OCI-LY1 (cell line): ENCODE data around the gene HOXD10.

Source experiments
- H2AFZ ChIP-seq: fragments of 200-600 bp; sonication (generic), shearing (Covaris generic); 2 replicates; pipeline ENCODE4 v1.6.0; 2014; ENCODE audit warnings: antibody characterized with exemption, mild to moderate bottlenecking, low read length
- H3F3A ChIP-seq: fragments of 200-600 bp; sonication (generic), shearing (Covaris generic); 2 replicates; pipeline ENCODE4 v1.6.0; 2014; ENCODE audit warnings: mild to moderate bottlenecking, antibody characterized with exemption, low read length, moderate library complexity; ENCODE audit not compliant: insufficient read depth
- H3K27ac ChIP-seq: fragments of 200-600 bp; sonication (generic); 2 replicates; pipeline ENCODE4 v1.5.1; 2014; ENCODE audit warnings: low read length, mixed run types, mild to moderate bottlenecking, low read depth; ENCODE audit not compliant: poor library complexity, severe bottlenecking
- H3K27me3 ChIP-seq: fragments of 200-600 bp; sonication (generic); 2 replicates; pipeline ENCODE4 v1.6.0; 2014; ENCODE audit warnings: antibody characterized with exemption, mild to moderate bottlenecking, low read length, moderate library complexity; ENCODE audit not compliant: insufficient read depth
- H3K36me3 ChIP-seq: fragments of 200-600 bp; sonication (generic); 2 replicates; pipeline ENCODE4 v1.6.1; 2014; ENCODE audit warnings: mild to moderate bottlenecking, antibody characterized with exemption, low read length, moderate library complexity, mixed read lengths; ENCODE audit not compliant: insufficient read depth
- H3K4me1 ChIP-seq: fragments of 200-600 bp; sonication (generic); 2 replicates; pipeline ENCODE4 v1.5.1; 2014; ENCODE audit warnings: mild to moderate bottlenecking, low read length, moderate library complexity; ENCODE audit not compliant: insufficient read depth, severe bottlenecking
- H3K4me2 ChIP-seq: fragments of 200-600 bp; sonication (generic), shearing (Covaris generic); 2 replicates; pipeline ENCODE4 v1.6.1; 2014; ENCODE audit warnings: low read length
- H3K4me3 ChIP-seq: fragments of 200-600 bp; sonication (generic); 2 replicates; pipeline ENCODE4 v1.5.1; 2014; ENCODE audit warnings: low read length, low read depth, mild to moderate bottlenecking, mixed read lengths; ENCODE audit not compliant: poor library complexity, severe bottlenecking
- H3K79me2 ChIP-seq: fragments of 200-600 bp; shearing (Covaris generic); 2 replicates; pipeline ENCODE4 v1.6.1; 2016; ENCODE audit warnings: mixed run types, low read length, mixed read lengths; ENCODE audit not compliant: insufficient read depth
- H3K9ac ChIP-seq: fragments of 200-600 bp; sonication (generic), shearing (Covaris generic); 2 replicates; pipeline ENCODE4 v1.6.1; 2014; ENCODE audit warnings: mild to moderate bottlenecking, low read length, mixed read lengths
- H3K9me2 ChIP-seq: fragments of 200-600 bp; sonication (generic), shearing (Covaris generic); 2 replicates; pipeline ENCODE4 v1.6.1; 2014; ENCODE audit warnings: low read depth, mild to moderate bottlenecking, low read length, mixed read lengths
- H3K9me3 ChIP-seq: fragments of 200-600 bp; shearing (Covaris generic); 2 replicates; pipeline ENCODE4 v1.6.1; 2014; ENCODE audit warnings: low read length, mixed read lengths
- H4K20me1 ChIP-seq: fragments of 200-600 bp; sonication (generic), shearing (Covaris generic); 2 replicates; pipeline ENCODE4 v1.6.0; 2016; ENCODE audit warnings: mild to moderate bottlenecking, low read length; ENCODE audit not compliant: insufficient read depth
- EZH2 ChIP-seq: fragments of 200-600 bp; sonication (generic), shearing (Covaris generic); IDR thresholded peaks from 2 replicates; pipeline ENCODE4 v1.8.0; 2017; ENCODE audit warnings: borderline replicate concordance, mixed run types, mild to moderate bottlenecking, antibody characterized with exemption, low read length, moderate library complexity, mixed read lengths
- TF ChIP-seq, protein P1 (sequence below): fragments of 200-600 bp; sonication (generic), shearing (Covaris generic); IDR thresholded peaks from 2 replicates; pipeline ENCODE4 v1.5.1; 2017; ENCODE audit warnings: mild to moderate bottlenecking, antibody characterized with exemption, low read length, moderate library complexity, mixed read lengths

The HOXD10 gene

DNA sequence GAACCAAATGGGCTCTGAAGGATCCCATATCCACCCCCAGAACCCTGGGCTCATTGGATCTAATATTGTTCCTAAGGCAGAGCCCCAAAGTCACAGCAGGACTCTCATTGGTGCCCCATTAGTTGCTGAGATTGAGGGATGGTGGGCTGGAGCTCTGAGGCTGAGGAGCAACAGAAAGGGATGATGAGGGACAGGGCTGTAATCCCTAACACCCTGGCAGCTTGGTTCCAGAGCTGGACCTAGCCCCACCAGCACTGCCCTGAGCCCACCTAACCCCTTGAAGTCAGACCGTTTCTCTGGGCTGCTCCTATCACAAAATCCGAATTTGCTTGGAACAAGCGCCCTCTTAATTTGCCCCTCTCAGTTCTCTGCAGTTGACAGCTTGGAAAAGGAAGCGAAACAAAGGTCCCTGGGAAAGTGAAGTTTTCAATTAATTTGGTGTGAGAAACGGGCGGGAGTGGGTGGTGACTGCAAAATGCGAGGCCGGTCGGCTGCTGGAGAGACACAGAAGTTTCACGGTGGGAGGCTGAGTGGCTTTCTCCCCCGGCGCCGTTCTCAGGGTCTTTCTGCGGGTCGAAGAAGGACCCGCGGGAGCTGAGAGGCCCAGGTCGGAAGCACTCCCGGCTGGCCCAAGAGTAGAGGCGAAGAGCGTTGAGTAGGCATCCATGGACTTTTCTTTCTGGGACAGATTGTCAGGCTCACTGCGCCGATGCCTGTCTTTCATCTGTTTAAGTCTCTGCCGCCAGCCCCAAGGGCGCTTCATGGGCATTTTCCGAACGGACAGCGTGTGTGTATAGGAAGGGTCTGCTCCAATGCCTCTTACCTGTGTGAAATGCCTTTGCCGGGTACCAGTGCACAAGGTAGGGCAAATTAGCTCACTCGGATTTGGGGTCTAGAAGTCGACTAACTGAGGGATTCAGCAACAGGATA is 25.0 kb upstream of the HOXD10 start:
- no peak overlapping the region for H3K9ac ChIP-seq
- H3K27ac ChIP-seq, result no peak overlapping the region
- H4K20me1 ChIP-seq, result no peaks in the 10 kb centered on the region
- TF ChIP-seq, protein P1, sequence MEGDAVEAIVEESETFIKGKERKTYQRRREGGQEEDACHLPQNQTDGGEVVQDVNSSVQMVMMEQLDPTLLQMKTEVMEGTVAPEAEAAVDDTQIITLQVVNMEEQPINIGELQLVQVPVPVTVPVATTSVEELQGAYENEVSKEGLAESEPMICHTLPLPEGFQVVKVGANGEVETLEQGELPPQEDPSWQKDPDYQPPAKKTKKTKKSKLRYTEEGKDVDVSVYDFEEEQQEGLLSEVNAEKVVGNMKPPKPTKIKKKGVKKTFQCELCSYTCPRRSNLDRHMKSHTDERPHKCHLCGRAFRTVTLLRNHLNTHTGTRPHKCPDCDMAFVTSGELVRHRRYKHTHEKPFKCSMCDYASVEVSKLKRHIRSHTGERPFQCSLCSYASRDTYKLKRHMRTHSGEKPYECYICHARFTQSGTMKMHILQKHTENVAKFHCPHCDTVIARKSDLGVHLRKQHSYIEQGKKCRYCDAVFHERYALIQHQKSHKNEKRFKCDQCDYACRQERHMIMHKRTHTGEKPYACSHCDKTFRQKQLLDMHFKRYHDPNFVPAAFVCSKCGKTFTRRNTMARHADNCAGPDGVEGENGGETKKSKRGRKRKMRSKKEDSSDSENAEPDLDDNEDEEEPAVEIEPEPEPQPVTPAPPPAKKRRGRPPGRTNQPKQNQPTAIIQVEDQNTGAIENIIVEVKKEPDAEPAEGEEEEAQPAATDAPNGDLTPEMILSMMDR, result no peak
- no peak for TF ChIP-seq EZH2
- H3K4me2 ChIP-seq, result no peak overlapping the region
- no peaks in the 10 kb centered on the region for H3K9me3 ChIP-seq
- no peak overlapping the region for H3K4me3 ChIP-seq
- no peaks in the 10 kb centered on the region for H3F3A ChIP-seq
- H3K9me2 ChIP-seq, result no peaks in the 10 kb centered on the region
- H2AFZ ChIP-seq, result no peak overlapping the region
- H3K79me2 ChIP-seq, result no peaks in the 10 kb centered on the region
- H3K4me1 ChIP-seq, result peaks cover 2% of the 10 kb centered on the region
- H3K36me3 ChIP-seq, result no peaks in the 10 kb centered on the region
- peaks cover 6% of the 10 kb centered on the region; the same call in 1 of the 2 replicates for H3K27me3 ChIP-seq

DNA sequence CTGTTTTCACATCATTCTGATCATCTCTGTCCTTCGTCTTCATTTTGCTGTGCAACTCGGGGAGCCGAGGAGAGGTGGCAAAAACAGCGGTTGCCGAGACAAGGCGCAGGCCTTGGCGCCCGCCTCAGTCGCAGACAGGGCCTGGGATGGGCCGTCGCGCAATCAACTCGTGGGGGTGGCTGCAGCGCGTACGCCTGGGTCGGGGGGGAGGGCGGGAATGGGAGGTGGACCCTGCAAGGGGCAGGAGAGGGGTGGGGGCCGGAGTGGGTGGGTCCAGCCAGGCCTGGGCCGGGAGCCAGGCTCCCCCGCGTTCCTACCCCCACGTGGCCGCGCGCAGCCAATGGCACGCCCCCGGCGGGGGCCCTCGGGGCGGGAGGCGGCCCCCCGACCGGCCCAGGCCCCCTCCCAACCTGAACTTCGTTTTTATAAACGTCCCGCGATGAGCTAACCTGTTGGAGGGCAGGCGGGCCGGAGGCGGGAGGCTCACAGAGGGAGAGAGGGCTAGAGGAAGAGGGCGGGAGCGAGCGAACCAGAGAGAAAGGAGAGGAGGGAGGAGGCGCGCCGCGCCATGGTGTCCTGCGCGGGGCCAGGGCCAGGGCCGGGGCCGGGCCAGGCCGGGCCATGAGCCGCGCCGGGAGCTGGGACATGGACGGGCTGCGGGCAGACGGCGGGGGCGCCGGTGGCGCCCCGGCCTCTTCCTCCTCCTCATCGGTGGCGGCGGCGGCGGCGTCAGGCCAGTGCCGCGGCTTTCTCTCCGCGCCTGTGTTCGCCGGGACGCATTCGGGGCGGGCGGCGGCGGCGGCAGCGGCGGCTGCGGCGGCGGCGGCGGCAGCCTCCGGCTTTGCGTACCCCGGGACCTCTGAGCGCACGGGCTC is 24.1 kb upstream of the HOXD10 start, which contains the start of gene HOXD13:
Gene HOXD13 (plus strand): TSS at position 452 of the 875 bp plus-strand sequence. CDS start 170 bp downstream, at position 622.
- Histone ChIP-seq H3K27me3 (peaks cover 6% of the 10 kb centered on the region; the same call in 1 of the 2 replicates), H3K9me3 (no peaks in the 10 kb centered on the region), H2AFZ (no peak within 1 kb of the TSS), H3K79me2 (no peaks in the 10 kb centered on the region), H3K27ac (no peak within 1 kb of the TSS), H3K4me2 (no peak within 1 kb of the TSS), H3K4me3 (no peak within 1 kb of the TSS), H4K20me1 (no peaks in the 10 kb centered on the region), H3K9me2 (no peaks in the 10 kb centered on the region), H3K36me3 (no peaks in the 10 kb centered on the region), H3K9ac (no peak within 1 kb of the TSS), H3F3A (no peaks in the 10 kb centered on the region), H3K4me1 (peaks cover 11% of the 10 kb centered on the region)
- no peak for TF ChIP-seq EZH2
- TF ChIP-seq, protein P1, result no peak

DNA sequence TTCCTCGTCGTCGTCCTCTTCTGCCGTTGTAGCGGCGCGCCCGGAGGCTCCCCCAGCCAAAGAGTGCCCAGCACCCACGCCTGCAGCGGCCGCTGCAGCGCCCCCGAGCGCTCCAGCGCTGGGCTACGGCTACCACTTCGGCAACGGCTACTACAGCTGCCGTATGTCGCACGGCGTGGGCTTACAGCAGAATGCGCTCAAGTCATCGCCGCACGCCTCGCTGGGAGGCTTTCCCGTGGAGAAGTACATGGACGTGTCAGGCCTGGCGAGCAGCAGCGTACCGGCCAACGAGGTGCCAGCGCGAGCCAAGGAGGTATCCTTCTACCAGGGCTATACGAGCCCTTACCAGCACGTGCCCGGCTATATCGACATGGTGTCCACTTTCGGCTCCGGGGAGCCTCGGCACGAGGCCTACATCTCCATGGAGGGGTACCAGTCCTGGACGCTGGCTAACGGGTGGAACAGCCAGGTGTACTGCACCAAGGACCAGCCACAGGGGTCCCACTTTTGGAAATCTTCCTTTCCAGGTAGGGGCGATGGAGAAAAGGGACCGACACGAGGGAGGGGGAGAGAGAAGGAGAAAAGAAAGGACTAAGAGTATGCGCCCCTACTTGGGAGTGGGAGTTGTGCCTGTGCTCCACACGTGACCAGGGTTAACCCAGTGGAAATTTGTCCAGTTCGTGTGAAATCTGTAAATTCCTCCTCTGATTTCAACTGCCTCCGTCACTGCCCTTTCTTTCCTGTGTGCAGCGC is 23.3 kb upstream of the HOXD10 start:
- no peak overlapping the region for H3K4me2 ChIP-seq
- H3K79me2 ChIP-seq, result no peaks in the 10 kb centered on the region
- no peaks in the 10 kb centered on the region for H3F3A ChIP-seq
- H3K27ac ChIP-seq, result no peak overlapping the region
- no peaks in the 10 kb centered on the region for H3K36me3 ChIP-seq
- H2AFZ ChIP-seq, result no peak overlapping the region
- peaks cover 12% of the 10 kb centered on the region for H3K4me1 ChIP-seq
- no peak overlapping the region for H3K4me3 ChIP-seq
- TF ChIP-seq, protein P1, result no peak
- TF ChIP-seq EZH2, result no peak
- no peaks in the 10 kb centered on the region for H3K9me3 ChIP-seq
- H4K20me1 ChIP-seq, result no peaks in the 10 kb centered on the region
- H3K27me3 ChIP-seq, result peaks cover 4% of the 10 kb centered on the region; the same call in 1 of the 2 replicates
- no peaks in the 10 kb centered on the region for H3K9me2 ChIP-seq
- no peak overlapping the region for H3K9ac ChIP-seq
